ENCODE data around the gene NTM.

- TF ChIP-seq, protein P1, sequence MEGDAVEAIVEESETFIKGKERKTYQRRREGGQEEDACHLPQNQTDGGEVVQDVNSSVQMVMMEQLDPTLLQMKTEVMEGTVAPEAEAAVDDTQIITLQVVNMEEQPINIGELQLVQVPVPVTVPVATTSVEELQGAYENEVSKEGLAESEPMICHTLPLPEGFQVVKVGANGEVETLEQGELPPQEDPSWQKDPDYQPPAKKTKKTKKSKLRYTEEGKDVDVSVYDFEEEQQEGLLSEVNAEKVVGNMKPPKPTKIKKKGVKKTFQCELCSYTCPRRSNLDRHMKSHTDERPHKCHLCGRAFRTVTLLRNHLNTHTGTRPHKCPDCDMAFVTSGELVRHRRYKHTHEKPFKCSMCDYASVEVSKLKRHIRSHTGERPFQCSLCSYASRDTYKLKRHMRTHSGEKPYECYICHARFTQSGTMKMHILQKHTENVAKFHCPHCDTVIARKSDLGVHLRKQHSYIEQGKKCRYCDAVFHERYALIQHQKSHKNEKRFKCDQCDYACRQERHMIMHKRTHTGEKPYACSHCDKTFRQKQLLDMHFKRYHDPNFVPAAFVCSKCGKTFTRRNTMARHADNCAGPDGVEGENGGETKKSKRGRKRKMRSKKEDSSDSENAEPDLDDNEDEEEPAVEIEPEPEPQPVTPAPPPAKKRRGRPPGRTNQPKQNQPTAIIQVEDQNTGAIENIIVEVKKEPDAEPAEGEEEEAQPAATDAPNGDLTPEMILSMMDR (IDR thresholded peaks at IDR 0.05), result no peak
- TF ChIP-seq POLR2A (IDR thresholded peaks at IDR 0.05) (no peak), EP300 (IDR thresholded peaks at IDR 0.05) (no peak)
Measured at GRCh38 chr11:131483453-131483852, 113.0 kb downstream of the NTM start.
